Measurements from ENCODE around the gene NUP42. TPM values are rescaled to one million over a fixed set of nuclear protein-coding genes. Genes with fewer than 3 reads are reported as not detected.

The NUP42 gene
- total and polyA plus RNA-seq, 2 of the 13 experiments (the other 11 are each of a cell fraction or from before 2014, with no cell fraction given), result 32.0 to 51.5 TPM

DNA sequence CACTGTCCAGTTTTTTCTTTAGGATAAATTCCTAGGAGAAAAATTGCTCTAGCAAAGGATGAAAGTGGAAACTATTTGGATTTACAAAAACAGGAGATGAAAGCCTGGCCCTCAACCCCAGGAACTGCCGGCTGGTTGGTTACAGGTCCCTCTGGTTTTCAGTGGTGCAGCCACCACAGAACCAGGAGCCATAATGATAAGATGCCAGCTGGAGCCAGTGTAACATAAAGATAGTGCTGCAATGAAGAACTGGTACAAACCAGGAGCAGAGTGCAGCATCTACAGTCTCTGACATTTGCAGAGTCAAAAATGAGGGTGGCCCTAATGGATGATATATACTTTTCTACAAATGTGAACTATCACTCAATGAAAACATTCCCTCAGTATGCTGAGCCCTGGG, 20.4 kb upstream of the NUP42 start:
- ATAC-seq (no peak), FAIRE-seq (no peak), DNase-seq (ENCODE audit: low spot score) (no peak)
- Histone ChIP-seq H3K27ac (ENCODE audit: extremely low read length, insufficient read depth, low read length) (no peak overlapping the region), H3K79me2 (ENCODE audit: insufficient read depth, low read length) (no peaks in the 10 kb centered on the region), H3K27me3 (ENCODE audit: control insufficient read depth in 1 of 2, insufficient read depth in 2 of 2, low read length in 2 of 2) (no peaks in the 10 kb centered on the region), H3K4me3 (replicated peaks in 1 of 3; ENCODE audit: insufficient read depth in 1 of 3, low read depth in 2 of 3, low read length in 3 of 3) (no peak overlapping the region), H3K4me2 (ENCODE audit: low read depth, low read length) (no peak overlapping the region), H3K4me1 (ENCODE audit: insufficient read depth, low read length) (no peaks in the 10 kb centered on the region), H3K9me3 (ENCODE audit: low read length) (no peaks in the 10 kb centered on the region), H3K9ac (ENCODE audit: insufficient read depth, low read depth, low read length) (no peak overlapping the region), H2AFZ (ENCODE audit: low read length) (no peak overlapping the region), H3K36me3 (replicated peaks in 1 of 2; ENCODE audit: control insufficient read depth in 1 of 2, insufficient read depth in 2 of 2, low read length in 2 of 2) (no peaks in the 10 kb centered on the region), H4K20me1 (ENCODE audit: insufficient read depth, low read length) (no peaks in the 10 kb centered on the region)
- intact Hi-C loops (cut with micrococcal nuclease; ENCODE audit: unreplicated experiment), result no loop called here
- ChIA-PET CTCF (ENCODE audit: low intra/inter-chr PET ratio, low total read pairs) (no interaction called here), POLR2A (no interaction called here)
- 100% methylated on average over 1 of the region's 1 CpG for WGBS (ENCODE audit: low lambda C conversion rate)
- TF ChIP-seq, protein P1, sequence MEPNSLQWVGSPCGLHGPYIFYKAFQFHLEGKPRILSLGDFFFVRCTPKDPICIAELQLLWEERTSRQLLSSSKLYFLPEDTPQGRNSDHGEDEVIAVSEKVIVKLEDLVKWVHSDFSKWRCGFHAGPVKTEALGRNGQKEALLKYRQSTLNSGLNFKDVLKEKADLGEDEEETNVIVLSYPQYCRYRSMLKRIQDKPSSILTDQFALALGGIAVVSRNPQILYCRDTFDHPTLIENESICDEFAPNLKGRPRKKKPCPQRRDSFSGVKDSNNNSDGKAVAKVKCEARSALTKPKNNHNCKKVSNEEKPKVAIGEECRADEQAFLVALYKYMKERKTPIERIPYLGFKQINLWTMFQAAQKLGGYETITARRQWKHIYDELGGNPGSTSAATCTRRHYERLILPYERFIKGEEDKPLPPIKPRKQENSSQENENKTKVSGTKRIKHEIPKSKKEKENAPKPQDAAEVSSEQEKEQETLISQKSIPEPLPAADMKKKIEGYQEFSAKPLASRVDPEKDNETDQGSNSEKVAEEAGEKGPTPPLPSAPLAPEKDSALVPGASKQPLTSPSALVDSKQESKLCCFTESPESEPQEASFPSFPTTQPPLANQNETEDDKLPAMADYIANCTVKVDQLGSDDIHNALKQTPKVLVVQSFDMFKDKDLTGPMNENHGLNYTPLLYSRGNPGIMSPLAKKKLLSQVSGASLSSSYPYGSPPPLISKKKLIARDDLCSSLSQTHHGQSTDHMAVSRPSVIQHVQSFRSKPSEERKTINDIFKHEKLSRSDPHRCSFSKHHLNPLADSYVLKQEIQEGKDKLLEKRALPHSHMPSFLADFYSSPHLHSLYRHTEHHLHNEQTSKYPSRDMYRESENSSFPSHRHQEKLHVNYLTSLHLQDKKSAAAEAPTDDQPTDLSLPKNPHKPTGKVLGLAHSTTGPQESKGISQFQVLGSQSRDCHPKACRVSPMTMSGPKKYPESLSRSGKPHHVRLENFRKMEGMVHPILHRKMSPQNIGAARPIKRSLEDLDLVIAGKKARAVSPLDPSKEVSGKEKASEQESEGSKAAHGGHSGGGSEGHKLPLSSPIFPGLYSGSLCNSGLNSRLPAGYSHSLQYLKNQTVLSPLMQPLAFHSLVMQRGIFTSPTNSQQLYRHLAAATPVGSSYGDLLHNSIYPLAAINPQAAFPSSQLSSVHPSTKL (CRISPR knock-in tag; IDR thresholded peaks at IDR 0.05), result no peak
- TF ChIP-seq, protein P2, sequence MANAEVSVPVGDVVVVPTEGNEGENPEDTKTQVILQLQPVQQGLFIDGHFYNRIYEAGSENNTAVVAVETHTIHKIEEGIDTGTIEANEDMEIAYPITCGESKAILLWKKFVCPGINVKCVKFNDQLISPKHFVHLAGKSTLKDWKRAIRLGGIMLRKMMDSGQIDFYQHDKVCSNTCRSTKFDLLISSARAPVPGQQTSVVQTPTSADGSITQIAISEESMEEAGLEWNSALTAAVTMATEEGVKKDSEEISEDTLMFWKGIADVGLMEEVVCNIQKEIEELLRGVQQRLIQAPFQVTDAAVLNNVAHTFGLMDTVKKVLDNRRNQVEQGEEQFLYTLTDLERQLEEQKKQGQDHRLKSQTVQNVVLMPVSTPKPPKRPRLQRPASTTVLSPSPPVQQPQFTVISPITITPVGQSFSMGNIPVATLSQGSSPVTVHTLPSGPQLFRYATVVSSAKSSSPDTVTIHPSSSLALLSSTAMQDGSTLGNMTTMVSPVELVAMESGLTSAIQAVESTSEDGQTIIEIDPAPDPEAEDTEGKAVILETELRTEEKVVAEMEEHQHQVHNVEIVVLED (CRISPR knock-in tag; IDR thresholded peaks at IDR 0.05; ENCODE audit: borderline replicate concordance), result no peak
- no TSS peak for BruUV-seq (replicated peaks)
- in situ Hi-C loops (cut with HindIII; ENCODE audit: extremely low pct_ligation_motif_present, low pct_unique_long_range_greater_than_20kb), result no loop called here

- Histone ChIP-seq H3K4me1 (ENCODE audit: insufficient read depth, low read length) (no peaks in the 10 kb centered on the region), H3K9ac (ENCODE audit: insufficient read depth, low read depth, low read length) (no peak overlapping the region), H3K27me3 (ENCODE audit: control insufficient read depth in 1 of 2, insufficient read depth in 2 of 2, low read length in 2 of 2) (no peaks in the 10 kb centered on the region), H4K20me1 (ENCODE audit: insufficient read depth, low read length) (no peaks in the 10 kb centered on the region), H3K36me3 (replicated peaks in 1 of 2; ENCODE audit: control insufficient read depth in 1 of 2, insufficient read depth in 2 of 2, low read length in 2 of 2) (no peaks in the 10 kb centered on the region), H3K79me2 (ENCODE audit: insufficient read depth, low read length) (no peaks in the 10 kb centered on the region), H2AFZ (ENCODE audit: low read length) (no peak overlapping the region), H3K27ac (ENCODE audit: extremely low read length, insufficient read depth, low read length) (no peak overlapping the region), H3K9me3 (ENCODE audit: low read length) (no peaks in the 10 kb centered on the region), H3K4me2 (ENCODE audit: low read depth, low read length) (no peak overlapping the region), H3K4me3 (replicated peaks in 1 of 3; ENCODE audit: insufficient read depth in 1 of 3, low read depth in 2 of 3, low read length in 3 of 3) (no peak overlapping the region)
- FAIRE-seq, result no peak
- in situ Hi-C loops (cut with HindIII; ENCODE audit: extremely low pct_ligation_motif_present, low pct_unique_long_range_greater_than_20kb), result no loop called here
- WGBS (ENCODE audit: low lambda C conversion rate), result 80% methylated on average over 3 of the region's 3 CpGs
- DNase-seq (ENCODE audit: low spot score), result no peak
- CTCF ChIA-PET (ENCODE audit: low intra/inter-chr PET ratio, low total read pairs), result no interaction called here
- no peak for ATAC-seq
- BruUV-seq (replicated peaks), result no TSS peak
- POLR2A ChIA-PET, result no interaction called here
- intact Hi-C loops (cut with micrococcal nuclease; ENCODE audit: unreplicated experiment), result no loop called here
- TF ChIP-seq FIP1L1 (IDR thresholded peaks at IDR 0.05; ENCODE audit: borderline replicate concordance, insufficient read depth, low read depth, low read length) (no peak), ZNF326 (CRISPR knock-in tag; IDR thresholded peaks at IDR 0.05; ENCODE audit: borderline replicate concordance) (no peak), ZNF652 (CRISPR knock-in tag; IDR thresholded peaks at IDR 0.05; ENCODE audit: borderline replicate concordance, low read depth) (no peak), THAP8 (CRISPR knock-in tag; IDR thresholded peaks at IDR 0.05; ENCODE audit: borderline replicate concordance) (no peak), TARDBP (CRISPR knock-in tag; IDR thresholded peaks at IDR 0.05) (no peak), TAF1 (CRISPR knock-in tag; IDR thresholded peaks at IDR 0.05) (no peak), SALL2 (CRISPR knock-in tag; IDR thresholded peaks at IDR 0.05) (no peak), HOXA9 (CRISPR knock-in tag; IDR thresholded peaks at IDR 0.05; ENCODE audit: borderline replicate concordance) (no peak)
- TF ChIP-seq, protein P3, sequence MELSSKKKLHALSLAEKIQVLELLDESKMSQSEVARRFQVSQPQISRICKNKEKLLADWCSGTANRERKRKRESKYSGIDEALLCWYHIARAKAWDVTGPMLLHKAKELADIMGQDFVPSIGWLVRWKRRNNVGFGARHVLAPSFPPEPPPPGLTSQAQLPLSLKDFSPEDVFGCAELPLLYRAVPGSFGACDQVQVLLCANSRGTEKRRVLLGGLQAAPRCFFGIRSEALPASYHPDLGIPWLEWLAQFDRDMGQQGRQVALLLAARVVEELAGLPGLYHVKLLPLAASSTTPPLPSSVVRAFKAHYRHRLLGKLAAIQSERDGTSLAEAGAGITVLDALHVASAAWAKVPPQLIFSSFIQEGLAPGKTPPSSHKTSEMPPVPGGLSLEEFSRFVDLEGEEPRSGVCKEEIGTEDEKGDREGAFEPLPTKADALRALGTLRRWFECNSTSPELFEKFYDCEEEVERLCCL (CRISPR knock-in tag; IDR thresholded peaks at IDR 0.05; ENCODE audit: borderline replicate concordance), result no peak
These were observed 17.0 kb upstream of the NUP42 start for GRCh38 chr7:23164846-23165245.

Measured in HepG2 (cell line).